Activated CD4-positive, CD25-positive, alpha-beta regulatory T cell treated with anti-CD3 and anti-CD28 coated beads, Interleukin-2, amount 50 U/mL, for 24 hours (primary cell): ENCODE data around the gene KCNK18.
"Not testable (repeated sequence)": the region's sequence is repeated elsewhere in the genome, so short reads cannot be mapped to it uniquely, and the experiment has no call there.

Experiments used
- ATAC-seq, 2 donors: fragments of 150-1000 bp; cut with Tn5 transposase; one replicate each; pipeline ENCODE4 v1.10.0; 2021; ENCODE audit warnings: mild to moderate bottlenecking in 1 of 2, moderate library complexity in 1 of 2

The KCNK18 gene

DNA sequence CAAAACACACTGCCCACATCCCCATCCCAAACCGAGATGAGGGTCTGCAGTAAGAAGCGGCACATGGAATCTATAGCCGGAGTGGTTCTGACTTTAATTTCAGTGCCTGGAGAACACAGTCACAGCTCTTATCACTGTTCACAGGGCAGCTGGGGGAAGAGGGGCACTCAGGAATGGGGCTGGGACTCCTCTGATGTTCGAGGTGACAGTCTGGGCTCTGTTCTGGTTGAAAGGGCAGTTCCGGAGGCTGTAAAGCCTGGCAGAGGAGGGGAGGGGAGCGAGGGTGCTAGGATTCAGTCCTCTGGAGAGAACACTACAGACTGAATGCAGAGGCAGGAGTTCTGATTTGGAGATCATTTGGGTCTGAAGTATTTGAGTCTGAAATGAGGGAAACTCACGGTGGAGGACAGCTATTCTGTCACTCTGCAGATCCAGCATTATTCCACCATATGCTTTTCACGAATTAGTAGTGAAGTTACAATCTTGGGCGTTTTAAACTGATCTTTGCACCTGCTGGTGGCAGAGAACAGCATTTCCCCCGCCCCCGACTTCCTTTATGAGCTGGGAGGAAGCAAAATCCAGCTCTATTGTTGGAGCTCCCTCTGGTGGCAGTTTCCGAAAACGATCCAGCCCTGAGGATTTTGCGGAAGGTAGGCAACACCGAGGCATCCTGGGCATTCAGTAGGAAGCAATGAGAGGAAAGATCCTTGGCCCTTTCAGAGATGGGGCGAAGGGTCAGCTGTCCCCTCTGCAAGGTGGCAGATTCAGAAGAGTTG lies 22.7 kb upstream of the KCNK18 start:
- ATAC-seq = peak; percentile 84

DNA sequence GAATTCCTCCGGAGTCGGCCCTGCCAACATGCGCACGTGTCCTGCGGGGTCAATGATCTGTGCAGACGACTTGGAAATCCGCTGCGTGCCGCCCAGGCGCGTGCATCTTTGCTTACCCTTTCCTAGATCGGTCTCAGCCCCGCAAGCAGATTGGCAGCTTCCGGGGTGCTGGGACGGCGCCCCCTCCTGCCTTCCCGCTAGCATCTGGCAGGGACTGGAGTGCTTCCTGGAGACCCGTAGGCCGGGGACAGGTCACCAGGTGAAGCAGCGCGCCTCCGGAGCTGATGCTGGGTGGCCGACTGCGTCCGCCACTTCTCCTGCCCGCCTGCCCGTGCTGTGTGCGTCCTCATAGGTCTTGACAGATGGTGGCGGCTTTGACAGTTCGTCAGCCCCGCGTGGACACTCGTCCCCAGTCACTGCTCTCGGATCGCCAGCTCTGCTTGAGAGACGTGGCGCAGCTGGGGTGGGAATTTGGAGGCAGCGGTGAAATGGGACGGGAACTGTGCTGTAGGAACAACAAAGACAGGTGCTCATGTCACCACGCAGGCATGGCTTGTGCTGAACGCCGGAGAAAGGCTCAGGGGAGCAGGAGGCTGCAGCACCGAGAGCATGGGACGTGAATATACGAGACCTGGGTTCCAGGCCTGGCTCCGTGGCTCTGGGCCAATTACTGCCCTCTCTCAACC lies 21.9 kb upstream of the KCNK18 start:
- peak; percentile 40 to 44 for ATAC-seq

DNA sequence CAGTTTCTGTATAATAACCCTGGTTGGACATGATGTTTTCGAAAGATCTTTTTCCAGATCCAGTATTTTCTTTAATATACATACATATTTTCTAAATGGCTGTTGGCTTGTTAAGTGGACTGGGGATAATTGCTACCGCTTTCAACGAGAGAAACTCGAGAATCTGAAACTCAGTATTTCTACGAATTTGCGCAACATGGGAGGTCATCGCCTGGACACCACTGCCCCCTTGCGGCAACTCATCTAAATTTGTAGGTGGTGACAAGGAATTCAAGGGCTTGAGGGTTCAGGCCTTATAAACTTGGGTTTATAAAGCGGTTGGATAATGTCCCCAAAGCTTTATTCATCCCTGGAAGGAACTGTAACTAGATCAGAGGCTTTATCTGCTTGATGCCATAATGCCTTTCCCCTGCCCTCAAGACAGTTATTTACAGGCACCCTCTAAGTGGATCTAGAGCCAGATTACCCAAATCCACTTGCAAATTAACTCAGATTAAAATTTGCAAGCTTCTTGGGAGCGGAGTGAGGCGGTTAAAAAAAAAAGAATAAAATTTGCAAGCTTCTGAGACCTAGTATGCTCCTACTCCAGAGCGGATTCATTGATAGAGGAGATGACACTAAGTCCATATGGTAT lies 21.3 kb upstream of the KCNK18 start:
- peak; percentile 12 to 21 for ATAC-seq

DNA sequence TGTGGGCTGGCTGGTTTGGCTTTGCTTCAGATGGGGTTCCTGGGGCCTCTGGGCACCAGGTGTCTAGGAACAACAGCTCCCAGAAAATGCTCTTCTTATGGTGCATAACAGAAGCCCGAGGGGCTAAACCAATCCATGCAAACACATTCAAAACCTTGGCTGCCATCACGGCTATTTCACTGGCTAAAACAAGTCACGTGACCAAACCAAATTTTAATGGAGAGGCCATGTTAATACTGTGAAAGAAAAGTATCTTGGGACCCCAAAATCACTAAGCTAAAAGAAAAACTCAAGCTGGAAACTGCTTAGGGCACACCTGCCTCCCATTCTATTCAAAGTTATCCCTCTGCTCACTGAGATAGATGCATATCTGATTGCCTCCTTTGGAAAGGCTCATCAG lies 19.1 kb upstream of the KCNK18 start:
- no peak for ATAC-seq

DNA sequence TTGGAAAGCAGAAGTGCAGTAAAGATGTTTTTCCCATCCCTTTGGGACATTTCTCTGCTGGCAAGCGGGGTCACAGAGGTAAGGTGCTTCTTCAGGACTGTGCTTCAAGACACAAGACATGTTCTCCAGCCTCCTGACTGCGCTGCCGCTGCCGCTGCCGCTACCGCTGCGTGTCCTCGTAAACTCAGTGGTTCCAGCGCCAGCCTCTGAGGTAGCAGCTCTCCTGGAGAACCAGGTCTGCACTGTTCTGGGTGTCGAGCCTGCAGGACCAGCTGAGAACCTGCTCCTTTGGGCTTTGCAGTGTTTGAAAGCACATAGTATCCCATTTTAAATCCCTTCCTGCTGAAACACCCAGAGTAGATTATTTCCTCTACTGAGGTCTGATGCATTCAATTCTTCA lies 13.0 kb upstream of the KCNK18 start:
- ATAC-seq = no peak

DNA sequence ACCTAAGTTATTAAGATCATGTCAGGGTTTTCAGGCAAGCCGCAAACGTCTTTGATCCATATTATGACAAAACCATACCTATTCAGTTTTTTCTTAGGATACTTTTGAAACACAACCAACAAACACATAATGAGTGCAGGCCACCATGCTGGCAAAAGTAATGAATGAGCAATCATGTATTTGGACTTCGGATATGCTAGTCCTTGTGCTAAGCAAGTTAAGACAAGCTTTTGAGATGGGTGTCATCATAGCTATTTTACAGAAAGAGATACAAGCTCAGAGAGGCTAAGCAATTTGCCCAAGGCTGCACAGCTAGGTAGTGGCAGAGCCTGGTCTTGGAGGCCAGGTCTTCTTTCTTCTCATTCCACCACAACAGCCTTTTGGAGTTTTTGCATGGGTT lies 12.5 kb upstream of the KCNK18 start:
- no peak for ATAC-seq

DNA sequence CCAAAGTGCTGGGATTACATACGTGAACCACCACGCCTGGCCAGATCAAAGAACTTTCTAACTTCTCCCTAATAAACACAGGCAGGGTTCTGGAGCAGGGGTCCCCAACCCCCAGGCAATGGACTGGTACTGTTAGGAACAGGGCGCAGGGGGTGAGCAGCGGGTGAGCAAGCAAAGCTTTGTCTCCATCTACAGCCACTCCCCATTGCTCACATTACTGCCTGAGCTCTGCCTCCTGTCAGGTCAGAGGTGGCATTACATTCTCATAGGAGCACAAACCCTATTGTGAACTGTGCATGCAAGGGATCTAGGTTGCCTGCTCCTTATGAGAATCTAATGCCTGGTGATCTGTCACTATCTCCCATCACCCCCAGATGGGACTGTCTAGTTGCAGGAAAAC lies 11.5 kb upstream of the KCNK18 start:
- not testable (repeated sequence) for ATAC-seq

DNA sequence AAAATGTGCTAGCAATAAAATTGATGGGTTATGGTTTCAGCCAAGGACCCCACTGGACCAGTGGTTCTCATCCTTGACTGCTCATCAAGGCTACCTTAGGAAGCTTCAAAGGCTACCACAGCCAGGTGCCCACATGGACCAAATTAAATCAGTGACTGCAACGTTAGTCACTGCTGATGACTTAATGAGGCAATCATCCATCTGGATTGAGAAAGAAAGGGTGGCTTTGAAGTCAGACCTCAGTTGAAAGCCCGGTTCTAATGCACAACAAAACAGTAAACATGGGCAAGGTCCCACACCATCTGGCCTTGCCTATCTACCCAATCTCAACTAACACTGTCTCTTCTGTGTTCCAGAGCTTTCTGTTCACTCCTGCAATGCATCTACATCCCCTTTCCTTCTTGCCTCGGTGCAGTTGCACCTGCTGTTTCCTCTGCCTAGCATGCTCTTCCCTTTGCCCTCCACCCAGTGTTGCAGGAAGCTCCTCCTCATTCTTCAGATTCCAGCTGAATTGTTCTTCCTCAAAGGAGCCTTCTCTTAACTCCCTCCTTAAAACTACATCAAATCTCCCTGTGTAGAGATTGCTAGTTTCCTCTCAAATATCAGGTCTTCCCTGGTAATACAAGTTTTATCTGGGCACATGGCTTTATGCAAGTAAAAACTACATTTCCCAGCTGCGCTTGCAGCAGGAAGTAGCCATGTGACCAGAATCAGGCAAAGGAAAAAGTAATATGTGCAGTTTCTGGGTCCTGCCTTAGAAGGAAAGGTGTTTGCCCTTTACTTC lies 10.3 kb upstream of the KCNK18 start:
- no peak for ATAC-seq

DNA sequence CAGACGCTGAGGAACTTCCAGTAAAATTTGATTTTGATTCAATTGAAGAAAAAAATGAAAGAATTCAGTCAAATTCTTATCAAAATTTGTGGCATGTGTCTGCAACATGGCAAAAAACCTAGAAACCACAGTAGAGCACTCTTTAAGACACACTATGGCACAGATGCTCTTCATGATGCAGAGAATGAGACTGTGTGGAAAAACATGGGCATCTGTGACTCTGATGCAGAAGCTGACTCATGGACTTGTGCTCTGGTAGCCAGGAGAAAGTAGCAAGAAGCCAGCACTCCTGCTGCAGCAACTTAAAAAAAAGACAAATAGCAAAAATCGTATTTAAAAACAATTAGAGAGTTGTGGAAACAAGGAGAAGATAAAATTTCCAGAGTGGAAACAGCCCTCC lies 8.9 kb upstream of the KCNK18 start:
- ATAC-seq = no peak

DNA sequence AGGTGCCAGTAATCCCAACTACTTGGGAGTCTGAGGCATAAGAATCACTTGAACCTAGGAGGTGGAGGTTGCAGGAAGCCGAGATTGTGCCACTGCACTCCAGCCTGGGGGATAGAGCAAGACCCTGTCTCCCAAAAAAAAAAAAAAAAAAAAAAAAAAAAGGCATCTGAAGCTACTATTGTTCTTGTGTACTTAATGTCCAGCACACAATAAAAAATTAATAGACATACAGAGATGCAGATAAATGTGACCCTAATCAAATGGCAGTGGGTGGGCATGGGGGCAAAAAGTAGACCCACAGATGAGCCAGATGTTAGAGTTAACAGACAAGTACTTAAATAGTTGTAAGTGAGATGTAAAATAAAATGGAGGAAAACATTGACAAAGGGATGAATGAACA lies 7.7 kb upstream of the KCNK18 start:
- no peak for ATAC-seq

DNA sequence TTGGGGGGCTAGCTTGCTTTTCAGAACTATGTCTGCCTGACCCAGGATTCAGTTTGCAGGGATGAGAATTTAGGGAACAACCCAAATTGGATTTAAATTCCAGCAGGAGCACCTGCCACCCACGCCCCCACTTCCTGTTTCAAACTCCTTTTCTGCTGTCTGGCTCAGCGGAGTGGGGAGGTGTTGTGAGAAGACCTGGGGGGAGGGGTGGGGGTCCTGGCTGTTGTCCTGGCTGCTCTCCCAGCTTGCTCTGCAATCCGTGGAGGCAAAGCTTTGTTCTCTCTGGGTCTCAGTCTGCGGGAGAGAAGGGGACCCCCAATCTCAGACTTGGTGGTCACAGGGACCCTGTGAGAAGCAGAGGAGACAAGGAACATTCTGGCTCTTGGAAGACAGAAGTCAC lies 799 bp downstream of the KCNK18 start:
- ATAC-seq = no peak

DNA sequence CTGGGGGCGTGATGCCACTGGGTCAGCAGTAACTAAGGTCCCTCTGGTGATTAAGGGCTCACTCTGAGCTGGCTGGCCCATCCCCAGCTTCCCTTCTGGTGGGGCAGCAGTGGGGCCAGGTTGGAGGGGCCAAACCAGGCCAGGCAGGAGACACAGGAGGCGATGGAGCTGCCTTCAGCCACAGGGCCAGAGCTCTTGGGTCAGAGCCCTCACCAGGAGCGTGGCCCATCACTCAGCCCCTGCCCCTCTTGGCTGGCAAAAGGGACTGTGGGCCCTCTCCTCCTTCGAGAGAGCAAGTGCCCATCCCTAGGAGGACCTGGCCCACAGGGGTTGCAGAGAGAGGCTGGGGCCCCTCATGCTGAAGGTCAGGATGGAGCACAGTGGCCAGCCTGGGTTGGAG lies 4.5 kb downstream of the KCNK18 start:
- ATAC-seq = no peak

DNA sequence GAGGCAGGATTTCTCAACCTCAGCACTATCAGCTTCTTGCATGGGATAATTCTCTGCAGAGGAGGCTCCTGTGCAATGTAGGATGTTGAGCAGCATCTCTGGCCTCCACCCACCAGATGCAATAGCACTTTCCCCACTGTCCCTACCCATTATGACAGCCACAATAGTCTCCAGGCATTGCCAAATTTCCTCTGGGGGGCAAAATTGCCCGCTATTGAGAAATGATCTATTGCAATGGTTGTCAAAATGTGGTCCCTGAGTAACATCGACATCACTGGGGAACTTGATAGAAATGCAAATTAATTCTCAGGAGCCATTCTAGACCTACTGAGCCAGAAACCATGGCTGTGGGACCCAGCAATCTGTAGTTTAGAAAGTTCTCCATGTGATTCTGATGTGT lies 7.0 kb downstream of the KCNK18 start:
- ATAC-seq = no peak

DNA sequence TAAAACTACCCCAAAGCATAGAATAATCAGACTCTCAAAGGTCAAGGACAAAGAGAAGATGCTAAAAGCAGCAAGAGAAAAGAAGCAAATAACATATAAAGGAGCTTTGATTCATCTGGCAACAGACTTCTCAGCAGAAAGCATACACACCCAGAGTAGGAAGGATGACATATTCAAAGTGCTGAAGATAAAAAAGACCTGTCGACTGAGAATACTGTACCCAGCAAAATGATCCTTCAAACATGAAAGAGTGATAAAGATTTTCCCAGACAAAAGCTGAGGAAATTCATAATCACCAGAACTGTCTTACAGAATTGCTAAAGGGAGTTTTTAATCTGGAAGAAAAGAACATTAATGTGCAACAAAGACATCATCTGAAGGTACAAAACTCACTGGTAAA lies 14.9 kb downstream of the KCNK18 start:
- no peak for ATAC-seq

DNA sequence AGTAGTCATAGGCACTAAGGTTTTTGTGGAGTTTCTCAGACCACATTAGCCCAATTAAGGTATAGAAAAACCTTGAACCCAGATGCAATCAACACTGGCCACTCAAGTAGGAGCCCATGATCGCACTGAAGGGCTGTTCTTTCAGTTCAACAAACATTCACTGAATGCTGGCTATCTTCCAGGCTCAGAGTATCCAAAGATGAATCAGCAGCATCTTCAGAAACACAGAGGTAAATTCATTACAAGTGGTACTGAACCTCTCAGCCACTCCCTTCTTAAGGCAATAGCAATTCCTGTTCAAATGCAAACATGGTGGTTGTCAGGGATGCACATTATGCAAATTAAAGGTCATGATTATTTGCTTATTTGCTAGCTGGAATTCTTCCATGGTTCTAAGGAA lies 17.1 kb downstream of the KCNK18 start:
- no peak for ATAC-seq

DNA sequence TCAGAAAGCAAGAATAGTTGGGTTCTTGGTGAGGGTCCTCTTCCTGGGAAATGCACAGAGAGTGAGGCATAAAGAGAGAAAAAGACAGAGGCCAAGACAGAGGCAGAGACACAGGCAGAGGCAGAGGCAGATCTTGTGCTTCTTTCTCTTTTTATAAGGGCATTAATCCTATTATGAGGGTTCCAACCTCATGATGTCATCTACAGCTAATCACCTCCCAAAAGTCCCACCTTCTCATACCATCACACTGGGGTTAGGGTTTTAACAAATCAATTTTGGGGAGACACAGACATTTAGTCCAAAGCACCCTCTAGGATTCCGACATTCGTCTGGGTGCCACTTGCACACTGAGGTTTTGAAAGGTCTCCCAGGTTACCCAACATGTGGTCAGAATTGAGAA lies 17.8 kb downstream of the KCNK18 start:
- no peak for ATAC-seq

DNA sequence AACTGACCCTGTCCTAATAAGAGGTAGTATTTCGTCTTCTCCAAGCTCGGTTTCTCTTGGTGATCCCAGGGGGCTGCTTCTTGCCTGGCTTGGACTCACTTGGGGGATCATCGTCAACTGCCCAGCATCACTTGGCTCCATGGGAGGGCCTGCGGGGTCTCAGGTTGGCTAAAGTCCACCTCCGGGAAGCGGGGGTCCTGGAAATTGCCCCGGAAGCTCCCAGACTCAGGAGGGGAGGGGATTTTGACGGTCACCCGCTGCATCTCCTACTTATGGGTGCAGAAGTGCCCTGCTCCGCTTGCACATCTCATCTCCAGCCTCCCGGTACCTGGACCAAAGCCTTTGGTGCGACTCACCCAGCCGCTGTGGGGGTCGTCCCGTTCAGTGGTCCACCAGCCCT lies 18.7 kb downstream of the KCNK18 start:
- no peak for ATAC-seq

DNA sequence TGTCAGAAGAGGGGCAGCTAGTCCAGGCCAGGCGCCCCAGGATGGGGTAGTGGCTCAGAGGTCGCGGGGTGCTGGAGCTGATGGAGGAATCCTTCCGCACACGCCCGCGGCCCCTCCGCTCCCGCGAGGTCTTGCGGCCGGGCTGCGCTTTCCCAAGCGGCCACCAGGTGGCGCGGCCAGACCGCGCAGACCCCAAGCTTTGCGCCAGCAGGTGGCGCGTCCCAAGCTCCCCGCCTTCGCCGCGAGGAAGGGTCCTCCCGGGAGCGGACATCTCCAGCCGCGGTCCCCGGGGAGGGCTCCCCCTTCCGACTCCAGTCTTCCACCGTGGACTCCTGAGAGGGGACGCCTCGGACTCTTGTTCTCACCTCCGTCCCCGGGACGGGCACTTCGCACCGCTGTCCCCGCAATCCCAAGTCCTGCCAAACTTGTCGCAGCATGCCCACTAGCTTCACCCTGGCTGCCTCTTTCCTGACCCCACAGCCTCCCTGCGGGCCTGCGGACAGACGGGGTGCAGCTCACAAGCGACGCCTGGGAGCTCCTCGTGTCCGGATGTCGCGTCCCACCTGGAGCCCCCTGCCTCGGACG lies 19.4 kb downstream of the KCNK18 start:
- peak; percentile 67 to 70 for ATAC-seq

DNA sequence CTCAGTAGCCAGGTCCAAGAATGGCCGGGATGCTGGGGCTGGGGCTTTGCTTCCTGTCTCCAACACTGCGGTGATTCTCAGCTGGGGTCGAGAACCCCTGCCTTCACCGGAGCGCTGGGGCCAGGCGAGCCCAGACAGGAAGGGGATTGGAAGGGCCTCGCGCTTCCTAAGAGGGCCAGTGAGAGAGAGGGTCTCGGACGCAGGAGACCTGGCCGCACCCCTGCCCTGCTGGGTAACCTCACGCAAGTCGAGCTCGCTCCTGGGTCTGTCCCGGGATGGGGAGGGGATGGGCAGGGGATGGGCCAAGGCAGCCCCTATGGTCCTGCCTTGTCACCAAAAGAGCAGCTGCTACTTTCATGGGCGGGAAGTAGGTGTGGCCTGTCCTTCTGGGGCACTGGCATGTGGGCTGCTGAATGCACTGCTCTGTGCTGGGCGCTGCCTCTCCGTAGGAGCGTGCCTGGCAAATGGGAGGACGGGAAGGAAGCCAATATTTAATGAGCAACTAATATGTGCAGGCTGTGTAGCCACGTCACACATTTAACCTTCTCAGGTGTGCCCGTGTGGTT lies 20.0 kb downstream of the KCNK18 start:
- ATAC-seq = peak; percentile 14 to 19

DNA sequence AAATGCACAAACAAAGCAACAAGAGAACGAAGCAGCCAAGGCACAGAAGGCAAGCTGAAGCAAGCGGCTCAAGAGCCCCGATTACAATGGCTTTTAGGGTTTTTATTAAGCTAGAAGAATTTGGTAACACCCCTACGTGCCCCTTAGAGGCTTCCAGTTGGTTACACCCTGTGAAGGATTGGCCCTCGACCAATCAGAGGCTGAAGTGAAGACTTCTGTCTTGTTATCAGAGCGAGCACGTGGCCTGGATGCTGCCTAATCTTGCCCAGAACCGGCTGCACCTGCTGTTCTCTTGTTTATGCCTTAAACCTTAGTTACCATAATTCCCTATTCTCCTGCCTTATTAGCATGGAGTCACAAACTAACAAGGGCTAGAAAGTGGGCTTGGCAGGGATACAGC lies 21.4 kb downstream of the KCNK18 start:
- ATAC-seq = no peak

DNA sequence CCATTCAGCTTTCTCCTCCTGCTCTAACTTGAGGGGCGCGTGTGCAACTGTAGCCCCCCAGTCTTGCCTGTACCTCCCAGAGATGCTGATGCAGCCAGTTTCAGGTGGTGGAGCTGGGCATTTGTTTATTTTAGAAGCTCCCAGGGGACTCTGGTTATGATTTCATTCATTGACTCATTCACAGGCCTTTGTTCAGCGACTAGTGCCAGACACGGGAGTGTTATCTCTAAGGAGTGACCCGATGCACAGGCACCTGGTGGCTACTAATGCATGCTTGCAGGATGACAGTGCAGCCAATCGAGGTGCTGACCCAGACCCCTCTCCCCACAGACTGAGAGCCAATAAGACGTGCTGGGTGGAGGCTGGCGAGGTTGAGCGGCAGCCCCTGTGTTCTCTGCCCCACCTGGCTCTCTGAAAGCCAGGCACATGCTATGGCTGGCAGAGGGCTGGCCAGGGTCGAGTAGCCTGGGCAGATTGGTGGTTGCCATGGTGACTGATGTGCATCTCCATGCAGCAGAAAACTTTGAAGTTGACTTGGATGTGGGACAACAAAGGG lies 23.9 kb downstream of the KCNK18 start:
- no peak for ATAC-seq

DNA sequence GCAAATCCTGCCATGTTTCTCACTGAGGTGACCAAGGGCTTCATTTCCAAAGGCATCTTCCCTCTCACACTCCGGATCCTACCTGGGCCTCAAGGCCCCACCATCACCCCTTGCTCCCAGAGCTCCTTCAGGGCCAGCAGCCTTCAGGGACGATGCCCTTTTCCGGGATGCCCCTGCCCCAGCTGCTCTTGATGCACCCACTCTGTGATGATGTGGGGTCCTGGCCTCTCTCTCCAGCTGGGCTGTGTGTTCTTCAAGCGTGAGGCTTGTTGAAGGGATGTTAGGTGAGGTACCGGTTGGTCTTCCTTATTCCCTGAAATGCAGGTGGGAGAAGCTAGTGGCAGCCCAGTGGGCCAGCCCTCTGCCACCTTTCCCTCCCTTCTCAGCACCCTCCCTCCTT lies 25.3 kb downstream of the KCNK18 start:
- ATAC-seq = no peak
